Neutrophil (primary cell): ENCODE data around the gene FIGNL1.

Source experiments
- H3K27ac ChIP-seq: fragments of 200-600 bp; sonication (generic); 2 replicates; pipeline ENCODE4 v1.5.1; 2016; ENCODE audit warnings: mild to moderate bottlenecking, moderate library complexity
- H3K27me3 ChIP-seq: fragments of 200-600 bp; sonication (generic); 2 replicates; pipeline ENCODE4 v1.6.0; 2016; ENCODE audit warnings: mild to moderate bottlenecking
- H3K36me3 ChIP-seq: fragments of 200-600 bp; sonication (generic); 2 replicates; pipeline ENCODE4 v1.5.1; 2017
- H3K4me1 ChIP-seq, 2 experiments: fragments of 200-600 bp in 1 of 2; sonication (generic) in 1 of 2; 1 replicate in 1 of 2; 2 replicates in 1 of 2; pipeline versions ENCODE4 v1.5.1 to v1.6.1; 2013 to 2016; ENCODE audit warnings: low read depth in 1 of 2, low read length in 1 of 2, mild to moderate bottlenecking in 1 of 2, moderate library complexity in 1 of 2; ENCODE audit not compliant: control insufficient read depth in 1 of 2, insufficient read depth in 1 of 2
- H3K4me3 ChIP-seq, 2 experiments: fragments of 200-600 bp in 1 of 2; sonication (generic) in 1 of 2; 1 replicate in 1 of 2; 2 replicates in 1 of 2; pipeline ENCODE4 v1.5.1; 2013 to 2016; ENCODE audit warnings: low read depth in 1 of 2, low read length in 1 of 2, mild to moderate bottlenecking in 1 of 2, moderate library complexity in 1 of 2
- H3K9me3 ChIP-seq: fragments of 200-600 bp; sonication (generic); 2 replicates; pipeline ENCODE4 v1.5.1; 2016
- TF ChIP-seq, protein P1 (sequence below): fragments of 200-600 bp; sonication (generic); IDR thresholded peaks from 2 replicates; pipeline ENCODE4 v1.5.1; 2016; ENCODE audit warnings: antibody characterized with exemption

FIGNL1 gene

DNA sequence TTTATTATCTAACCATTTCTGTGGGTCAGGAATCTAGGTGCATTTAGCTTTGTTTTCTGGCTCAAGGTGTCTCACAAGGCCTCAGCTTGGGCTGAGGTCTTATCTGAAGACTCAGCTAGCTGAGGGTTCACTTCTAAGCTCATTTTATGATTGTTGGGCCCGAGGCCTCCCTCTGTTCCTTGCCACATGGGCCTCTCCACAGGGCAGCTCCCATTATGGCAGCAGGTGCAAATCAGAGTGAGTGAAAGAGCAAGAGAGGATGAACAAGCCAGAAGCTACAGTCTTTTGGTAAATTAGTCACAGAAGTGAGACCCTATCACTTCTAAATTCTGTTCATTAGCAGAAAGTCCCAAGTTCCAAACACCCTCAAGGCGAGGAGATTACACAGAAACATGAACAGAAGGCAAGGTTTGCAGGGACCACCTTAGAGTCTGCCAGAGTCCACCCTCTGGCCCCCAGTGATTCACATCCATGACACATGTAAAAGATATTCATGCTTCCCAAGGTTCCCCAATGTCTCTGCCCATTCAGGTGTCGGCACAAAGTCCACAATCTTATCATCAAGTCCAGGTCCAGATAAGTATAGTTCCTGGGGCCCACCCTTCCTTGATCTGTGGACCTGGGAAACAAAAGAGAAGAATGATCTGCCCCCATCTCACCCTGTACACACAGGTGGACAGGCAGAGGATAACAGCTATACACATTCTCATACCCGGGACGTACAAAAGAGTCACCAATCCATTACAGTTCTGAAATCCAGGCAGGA is 23.7 kb downstream of the FIGNL1 start:
- Histone ChIP-seq H3K9me3 (no peaks in the 10 kb centered on the region), H3K4me3 (no peak overlapping the region), H3K4me1 (no peaks in the 10 kb centered on the region), H3K27me3 (no peaks in the 10 kb centered on the region), H3K27ac (no peak overlapping the region), H3K36me3 (no peaks in the 10 kb centered on the region)
- TF ChIP-seq, protein P1, sequence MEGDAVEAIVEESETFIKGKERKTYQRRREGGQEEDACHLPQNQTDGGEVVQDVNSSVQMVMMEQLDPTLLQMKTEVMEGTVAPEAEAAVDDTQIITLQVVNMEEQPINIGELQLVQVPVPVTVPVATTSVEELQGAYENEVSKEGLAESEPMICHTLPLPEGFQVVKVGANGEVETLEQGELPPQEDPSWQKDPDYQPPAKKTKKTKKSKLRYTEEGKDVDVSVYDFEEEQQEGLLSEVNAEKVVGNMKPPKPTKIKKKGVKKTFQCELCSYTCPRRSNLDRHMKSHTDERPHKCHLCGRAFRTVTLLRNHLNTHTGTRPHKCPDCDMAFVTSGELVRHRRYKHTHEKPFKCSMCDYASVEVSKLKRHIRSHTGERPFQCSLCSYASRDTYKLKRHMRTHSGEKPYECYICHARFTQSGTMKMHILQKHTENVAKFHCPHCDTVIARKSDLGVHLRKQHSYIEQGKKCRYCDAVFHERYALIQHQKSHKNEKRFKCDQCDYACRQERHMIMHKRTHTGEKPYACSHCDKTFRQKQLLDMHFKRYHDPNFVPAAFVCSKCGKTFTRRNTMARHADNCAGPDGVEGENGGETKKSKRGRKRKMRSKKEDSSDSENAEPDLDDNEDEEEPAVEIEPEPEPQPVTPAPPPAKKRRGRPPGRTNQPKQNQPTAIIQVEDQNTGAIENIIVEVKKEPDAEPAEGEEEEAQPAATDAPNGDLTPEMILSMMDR, result no peak

DNA sequence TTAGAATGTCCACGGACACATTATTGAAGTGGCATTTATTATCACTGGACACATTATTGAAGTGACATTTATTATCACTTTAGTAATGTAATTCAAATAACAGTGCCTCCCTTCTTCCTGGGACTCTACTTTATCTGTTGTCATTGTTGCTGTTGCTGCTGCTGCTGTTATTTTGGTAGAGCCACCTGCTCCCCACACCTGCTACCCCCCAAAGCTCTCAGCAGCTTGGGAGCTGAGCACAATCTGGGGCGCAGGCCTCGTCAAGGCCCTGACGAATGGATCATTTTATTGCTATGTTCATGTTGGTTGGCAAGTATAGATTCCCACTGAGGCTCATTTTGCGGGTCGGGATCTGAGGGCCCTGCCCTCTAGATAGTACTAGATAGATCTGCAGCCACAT is 24.8 kb downstream of the FIGNL1 start:
- H3K27ac ChIP-seq, result no peak overlapping the region
- H3K4me1 ChIP-seq, result no peaks in the 10 kb centered on the region
- no peaks in the 10 kb centered on the region for H3K27me3 ChIP-seq
- H3K36me3 ChIP-seq, result no peaks in the 10 kb centered on the region
- H3K4me3 ChIP-seq, result no peak overlapping the region
- H3K9me3 ChIP-seq, result no peaks in the 10 kb centered on the region
- TF ChIP-seq, protein P1, result no peak

DNA sequence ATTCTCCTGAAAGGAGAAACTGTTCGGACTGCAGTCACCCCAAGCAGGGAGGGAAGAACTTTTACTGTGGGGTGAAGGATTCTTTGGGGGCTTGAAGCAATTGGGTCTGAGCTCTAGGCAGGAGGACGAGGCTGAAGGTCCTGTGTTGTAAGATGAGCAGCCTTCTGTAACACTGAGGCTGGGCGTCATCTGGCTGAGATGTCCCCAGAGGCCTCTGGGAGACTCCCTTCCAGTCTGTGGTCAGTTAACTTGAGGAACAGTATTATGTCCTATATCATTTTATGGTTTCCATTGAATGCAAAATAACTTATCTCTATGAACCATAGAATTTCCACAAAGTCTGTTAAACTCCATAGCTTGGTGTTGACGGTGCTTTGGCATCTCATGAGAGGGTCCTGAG is 26.3 kb downstream of the FIGNL1 start:
- TF ChIP-seq, protein P1, result no peak
- Histone ChIP-seq H3K4me1 (no peaks in the 10 kb centered on the region), H3K27me3 (no peaks in the 10 kb centered on the region), H3K9me3 (no peaks in the 10 kb centered on the region), H3K27ac (no peak overlapping the region), H3K4me3 (no peak overlapping the region), H3K36me3 (no peaks in the 10 kb centered on the region)

DNA sequence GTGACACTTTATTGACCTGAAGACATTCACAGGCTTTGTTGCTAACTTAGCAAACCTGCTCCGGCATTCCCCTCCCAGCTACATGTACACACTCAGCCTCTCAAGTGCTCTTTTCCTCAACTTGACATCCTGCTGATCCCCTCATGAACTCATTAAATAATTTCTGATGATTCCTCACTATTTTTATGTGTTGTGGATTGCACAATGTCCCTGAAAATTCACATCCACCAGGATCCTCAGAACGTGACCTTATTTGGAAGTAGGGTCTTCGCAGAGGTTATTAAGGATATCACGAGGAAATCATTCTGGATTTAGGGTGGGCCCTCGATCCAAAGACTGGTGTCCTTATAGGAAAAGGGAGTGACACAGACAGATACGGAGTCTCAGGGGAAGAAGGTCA is 27.3 kb downstream of the FIGNL1 start:
- Histone ChIP-seq H3K9me3 (no peaks in the 10 kb centered on the region), H3K27me3 (no peaks in the 10 kb centered on the region), H3K4me1 (peaks cover 4 to 6% of the 10 kb centered on the region in 2 experiments), H3K36me3 (no peaks in the 10 kb centered on the region), H3K4me3 (no peak overlapping the region), H3K27ac (no peak overlapping the region)
- TF ChIP-seq, protein P1, result no peak

DNA sequence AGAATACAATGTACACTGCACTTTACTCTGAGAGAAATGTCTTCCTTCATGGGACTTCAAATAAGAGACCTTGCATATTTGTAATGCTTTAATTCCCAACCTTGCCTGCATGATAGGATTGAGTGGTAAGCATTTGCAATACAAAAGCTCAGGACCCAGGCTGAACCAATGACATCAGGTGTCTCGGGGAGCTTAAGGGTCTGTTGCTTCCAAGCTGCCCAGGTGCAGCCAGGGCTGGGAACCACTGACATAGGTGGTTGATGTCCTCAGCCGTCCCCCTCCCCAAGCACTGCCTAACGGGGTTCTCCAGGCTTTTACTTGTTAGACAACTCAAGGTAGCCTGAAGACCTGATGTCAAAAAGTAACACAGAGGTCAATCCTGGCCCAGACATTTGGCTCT is 29.1 kb downstream of the FIGNL1 start:
- H3K4me3 ChIP-seq, result no peak overlapping the region
- TF ChIP-seq, protein P1, result no peak

More for the DNA sequence above, 29.1 kb downstream of the FIGNL1 start:
- Histone ChIP-seq H3K27ac (no peak overlapping the region), H3K4me1 (peaks cover 22 to 24% of the 10 kb centered on the region in 2 experiments), H3K9me3 (no peaks in the 10 kb centered on the region), H3K36me3 (no peaks in the 10 kb centered on the region), H3K27me3 (no peaks in the 10 kb centered on the region)
